ENCODE measurements around the gene NR1D1.

NR1D1 gene

GRCh38 chr17:40074871-40075200 is 25.6 kb downstream of the NR1D1 start:
- no peak for DNase-seq

DNA sequence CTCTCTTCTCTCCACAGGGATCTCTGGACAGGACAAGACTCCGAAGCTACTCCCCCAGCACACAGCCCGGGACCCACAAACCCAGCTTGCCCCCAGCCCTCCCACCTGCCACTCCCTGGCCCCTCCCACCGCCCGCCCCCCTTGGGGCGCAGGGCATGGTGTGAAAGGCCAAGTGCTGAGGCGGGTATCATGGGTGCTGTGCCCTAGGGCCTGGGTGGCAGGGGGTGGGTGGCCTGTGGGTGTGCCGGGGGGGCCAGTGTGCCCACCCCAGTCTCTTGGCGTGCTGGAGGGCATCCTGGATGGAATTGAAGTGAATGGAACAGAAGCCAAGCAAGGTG is 26.2 kb downstream of the NR1D1 start:
- DNase-seq: no peak

DNA sequence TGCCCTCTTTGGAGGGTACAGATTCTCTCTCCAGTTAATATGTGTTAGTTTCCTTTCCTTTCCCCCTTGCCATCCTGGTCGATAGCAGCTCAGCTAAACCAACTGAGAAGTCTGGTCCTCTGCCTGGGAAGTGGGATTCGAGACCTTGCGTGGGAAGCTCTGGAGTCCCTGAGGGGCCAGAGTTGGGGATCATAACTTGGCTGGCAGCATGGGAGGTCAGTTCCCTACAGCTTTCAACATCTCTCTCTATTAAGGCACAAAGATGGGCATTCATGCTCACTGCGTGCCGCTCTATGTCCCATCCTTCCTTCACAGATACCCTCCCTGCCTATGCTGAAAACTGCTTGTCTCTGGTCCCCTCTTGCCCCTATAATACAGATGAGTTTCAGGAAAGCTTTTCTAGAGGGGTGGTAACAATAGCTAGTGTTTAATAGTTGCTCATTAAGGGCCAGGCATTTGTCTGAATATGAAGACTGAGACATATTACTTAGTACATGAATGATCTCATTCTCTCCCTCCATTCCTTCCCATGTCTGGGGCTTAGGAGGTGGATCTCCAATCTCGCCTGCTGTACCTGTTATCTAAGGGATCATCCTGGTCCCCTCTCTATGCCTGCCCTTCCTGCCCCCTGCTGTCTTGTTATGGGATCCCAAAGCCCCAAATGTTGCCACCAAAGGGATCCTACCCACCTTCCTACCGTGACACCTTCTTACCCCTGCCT is 26.8 kb downstream of the NR1D1 start:
- DNase-seq: no peak

DNA sequence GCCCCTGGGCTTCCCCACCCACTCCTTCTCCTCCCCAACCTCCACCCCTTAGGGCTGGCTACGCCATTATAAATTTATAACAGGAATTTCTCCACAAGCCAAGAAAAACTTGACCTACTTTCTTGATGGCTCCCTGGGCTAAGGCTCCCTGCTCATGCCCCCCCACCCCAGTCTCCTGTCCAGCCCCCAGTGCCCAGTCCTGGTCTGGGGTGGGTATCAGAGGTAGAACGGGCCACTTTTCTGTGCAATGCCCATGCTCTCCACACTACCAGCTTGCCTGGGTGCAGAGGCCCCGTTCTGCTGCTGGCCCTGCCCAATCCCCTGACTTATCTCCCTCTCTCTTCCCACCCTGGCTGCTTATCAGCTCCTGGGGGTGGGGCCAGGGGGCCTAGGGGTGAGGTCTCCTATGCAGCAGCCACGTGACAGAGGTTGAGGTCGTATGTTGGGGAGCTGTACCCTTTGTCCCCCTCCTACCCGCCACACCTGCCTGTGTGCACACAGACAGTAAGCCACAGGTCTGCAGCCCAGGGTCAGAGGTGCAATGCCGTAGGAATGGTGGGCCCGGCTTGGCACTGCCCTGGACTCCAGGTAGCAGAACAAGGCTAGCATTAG is 27.5 kb downstream of the NR1D1 start:
- no peak for DNase-seq

DNA sequence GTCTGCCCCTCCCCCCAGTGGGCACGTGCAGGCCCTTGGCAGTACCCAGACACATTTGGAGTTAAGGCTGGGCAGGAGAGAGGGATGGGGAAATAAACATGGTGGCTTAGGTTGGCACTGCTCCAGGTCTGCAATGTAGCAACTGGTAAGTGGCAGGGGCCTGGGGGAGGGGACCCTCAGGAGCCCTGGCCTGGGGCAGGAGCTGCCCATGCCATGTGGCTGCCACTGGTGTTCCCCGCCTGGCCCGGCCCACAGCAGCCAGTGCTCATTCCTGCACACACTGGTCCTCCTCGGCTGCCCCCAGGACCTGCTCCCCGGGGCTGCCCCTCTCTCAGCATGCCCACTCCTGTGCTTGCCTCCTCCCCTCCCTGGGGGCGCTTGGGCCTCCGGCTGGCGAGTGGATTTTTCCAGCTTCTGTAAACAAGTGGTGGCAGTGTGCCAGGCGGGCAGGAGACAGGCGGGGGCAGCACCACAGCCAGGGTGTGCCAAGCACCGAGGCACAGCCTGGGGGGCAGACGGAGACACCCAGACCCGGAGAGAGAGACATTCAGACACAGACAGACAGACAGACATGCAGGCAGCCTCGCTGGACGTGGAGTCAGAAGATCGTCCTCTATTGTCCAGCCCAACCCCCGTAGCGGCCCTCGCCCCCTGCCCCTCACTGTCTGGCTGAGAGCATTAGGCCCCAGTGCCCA is 28.2 kb downstream of the NR1D1 start:
- no peak for DNase-seq

DNA sequence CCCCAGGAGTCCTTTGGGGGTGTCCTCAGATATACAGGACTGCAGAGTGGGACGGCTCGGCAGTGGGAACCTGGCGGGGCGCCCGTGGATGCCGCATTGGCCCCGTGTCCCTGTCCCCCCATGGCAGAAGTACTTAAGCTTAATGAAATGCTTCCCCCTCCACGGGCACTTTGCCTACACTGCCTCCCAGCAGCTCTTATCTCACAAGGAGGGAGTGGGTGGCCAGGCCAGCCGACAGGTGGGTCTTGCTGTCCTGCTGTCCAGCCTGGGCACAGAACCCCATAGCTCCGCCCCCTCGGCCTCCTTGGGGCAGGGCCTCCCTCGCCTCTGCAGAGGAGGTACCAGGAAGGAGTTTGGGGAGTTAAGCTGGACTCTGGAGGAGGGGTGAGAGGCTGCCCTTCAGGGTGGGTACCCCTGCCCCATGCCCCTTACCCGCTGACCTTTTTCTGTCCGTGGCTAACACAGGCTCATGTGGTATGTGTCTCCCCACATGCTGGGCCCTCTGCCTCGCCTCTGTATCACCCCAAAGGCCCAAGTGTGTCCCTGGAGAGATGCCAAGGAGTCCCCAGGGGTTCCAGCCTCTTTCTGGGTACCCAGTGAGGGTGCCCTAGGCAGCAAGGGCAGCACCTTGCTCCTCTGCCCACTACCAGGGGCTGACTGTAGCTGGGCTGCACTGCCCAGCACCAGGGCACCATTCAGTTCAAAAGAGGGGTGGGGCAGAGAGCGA is 28.9 kb downstream of the NR1D1 start:
- DNase-seq: no peak

DNA sequence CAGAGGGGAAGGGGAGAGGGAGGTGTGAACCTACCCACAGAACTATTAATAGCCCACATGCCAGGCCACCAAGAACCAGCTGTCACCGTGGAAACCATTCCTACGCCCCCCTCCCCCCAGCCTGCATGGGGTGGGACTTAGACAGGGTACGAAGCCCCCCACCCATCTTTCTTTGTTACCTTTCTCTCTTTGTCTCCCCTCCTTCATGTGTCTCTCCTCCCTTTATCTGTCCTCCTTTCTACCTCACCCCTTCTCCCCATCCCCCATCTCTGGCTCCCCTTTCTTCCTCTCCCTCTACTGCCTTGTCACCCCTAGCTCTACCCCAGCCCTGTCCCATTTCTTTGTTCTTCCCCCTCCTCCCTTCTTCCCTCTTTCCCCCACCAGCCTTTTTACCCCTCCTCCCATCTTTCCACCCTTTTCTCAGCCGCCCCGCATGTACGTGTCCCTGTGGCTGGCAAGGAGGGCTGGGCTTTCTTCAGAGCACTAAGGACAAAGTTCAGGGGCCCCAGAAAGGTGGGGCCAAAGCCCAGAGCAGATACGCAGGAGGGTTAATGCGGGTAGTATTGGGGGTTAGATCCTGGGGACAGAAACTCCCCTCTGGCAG is 29.6 kb downstream of the NR1D1 start:
- no peak for DNase-seq

DNA sequence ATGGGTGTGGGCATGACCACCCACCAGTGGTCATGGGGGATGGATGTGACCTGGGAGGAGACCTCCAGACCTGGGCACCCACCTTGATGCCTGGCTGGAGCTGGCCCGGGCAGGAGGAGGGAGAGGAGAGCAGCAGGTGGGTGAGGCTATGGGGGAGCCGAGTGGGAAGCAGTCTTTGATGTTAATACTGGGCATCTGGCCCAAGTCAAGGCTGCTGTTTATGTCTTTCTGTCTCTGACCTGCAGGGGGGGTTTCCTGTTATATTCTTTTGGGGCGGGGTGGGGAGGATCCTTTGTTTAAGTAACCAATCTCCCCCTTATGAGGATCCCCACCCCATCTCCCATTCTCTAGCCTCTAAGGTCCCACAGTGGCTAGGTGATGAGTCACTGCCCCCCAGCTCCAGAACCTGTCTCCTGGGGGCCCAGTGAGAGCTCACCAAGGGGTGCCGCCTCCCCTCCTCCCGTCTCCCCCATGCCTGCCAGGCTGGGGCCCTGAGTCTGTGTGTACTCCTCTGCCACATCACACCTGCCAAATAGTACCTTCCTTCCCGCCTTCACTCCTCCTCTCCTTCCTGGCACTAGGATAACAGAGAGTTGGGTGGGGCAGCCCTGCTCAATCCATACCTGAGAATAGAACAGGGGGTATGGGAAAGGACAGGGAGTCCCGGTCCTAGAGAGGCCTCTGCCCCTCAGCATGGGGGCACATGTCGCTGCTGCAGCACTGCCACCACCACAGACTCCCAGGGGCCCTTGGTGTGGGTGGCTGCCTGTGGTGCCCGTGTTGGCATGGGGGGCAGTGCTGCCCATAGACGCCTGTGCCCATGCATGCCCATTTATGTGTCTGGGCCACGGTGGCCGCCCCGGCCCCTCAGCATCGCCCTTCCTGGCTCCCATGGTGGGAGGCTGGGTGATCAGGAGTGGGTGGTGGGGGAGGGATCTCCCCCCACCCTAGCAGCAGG is 30.4 kb downstream of the NR1D1 start:
- no peak for DNase-seq

DNA sequence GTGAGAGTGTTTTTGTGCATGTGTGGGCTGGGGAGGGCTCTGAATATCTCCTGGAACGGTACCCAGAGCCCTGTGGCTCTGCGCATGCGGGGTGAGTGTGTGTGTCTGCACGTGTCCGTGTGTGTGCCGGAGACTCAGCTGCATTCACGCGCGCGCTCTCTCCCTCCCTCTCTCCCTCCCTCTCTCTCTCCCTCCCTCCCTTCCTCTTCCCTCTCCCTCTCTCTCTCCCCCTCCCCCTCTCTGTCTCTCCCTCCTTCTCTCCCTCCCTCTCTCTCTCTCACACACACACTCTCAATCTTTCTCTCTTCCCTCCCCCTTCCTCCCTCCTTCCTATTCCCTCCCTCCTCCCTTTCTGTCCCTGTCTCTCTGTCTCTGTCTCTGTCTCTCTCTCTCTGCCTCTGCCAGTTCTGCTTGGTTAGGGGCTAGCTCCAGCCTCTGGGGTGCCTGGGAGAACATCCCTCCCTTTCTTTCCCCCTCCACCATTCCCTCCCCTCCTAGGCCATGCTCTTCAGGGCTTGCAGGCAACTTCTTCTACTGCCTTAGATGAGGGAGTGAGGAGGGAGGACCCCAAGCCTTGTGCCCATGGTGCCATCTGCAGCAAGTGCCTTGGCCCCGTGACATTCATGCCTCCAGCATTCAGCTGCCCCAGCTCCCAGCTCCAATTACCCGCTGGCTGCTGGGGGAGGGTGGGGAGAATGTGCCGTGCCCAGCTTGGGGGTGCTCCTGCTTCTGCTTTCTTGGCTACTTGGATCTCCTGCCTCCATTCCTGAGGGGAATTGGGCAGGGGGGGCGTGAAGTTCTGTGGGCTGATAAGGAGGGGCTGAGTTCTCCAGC is 31.3 kb downstream of the NR1D1 start:
- peak; percentile 91 for DNase-seq

DNA sequence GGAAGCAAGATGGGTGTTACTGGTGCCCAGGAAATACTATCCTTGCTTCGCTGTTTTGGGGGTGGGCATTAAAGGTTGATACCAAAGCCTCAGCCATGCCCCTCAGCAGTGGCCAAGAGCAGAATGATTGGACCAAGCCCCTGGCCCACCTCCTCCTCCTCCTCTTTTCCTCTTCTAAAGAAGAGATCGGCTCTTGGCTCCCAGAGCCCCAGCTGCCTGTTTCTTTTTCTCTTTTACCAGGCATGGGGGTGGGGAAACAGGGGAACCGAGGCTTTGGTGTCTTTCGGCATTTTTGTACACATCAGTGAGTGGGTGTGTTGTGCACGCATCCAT is 31.8 kb downstream of the NR1D1 start:
- DNase-seq: no peak

DNA sequence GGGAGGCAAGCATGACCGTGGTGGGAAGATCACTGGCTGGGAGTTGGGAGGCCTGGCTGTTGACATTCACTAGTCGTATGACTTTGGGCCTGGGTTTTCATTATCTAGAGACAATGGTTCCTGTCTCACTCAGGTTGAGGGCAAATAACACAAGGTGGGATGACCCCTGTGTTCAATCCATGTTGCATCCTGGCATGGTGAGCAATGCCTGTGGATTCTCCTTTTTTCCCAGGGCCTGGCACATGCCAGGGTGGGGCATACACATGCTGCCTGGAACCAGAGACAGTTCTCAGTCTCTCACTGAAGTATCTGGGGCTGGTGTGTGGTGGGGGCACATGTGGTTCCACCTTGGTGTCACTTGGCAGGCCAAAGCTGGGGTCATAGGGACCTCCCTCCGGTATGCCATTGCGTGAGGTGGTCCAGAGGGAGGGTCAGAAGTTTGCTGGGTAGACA is 32.2 kb downstream of the NR1D1 start:
- DNase-seq: no peak

DNA sequence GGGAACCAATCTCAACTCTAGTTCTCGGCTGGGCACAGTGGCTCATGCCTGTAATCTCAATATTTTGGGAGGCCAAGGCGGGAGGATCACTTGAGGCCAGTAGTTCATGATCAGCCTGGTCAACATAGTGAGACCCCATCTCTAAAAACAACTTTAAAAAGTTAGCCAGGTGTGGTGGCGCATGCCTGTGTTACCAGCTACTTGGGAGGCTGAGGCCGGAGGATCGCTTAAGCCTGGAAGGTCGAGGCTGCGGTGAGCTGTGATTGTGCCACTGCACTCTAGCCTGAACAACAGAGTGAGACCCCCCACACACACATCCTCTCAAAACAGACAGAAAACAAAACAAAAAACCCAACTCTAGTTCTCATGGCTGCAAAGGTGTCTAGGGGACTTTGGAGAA is 32.7 kb downstream of the NR1D1 start:
- DNase-seq: no peak

- DNase-seq: no peak
Measured at GRCh38 chr17:40065769-40066510, 34.4 kb downstream of the NR1D1 start.

DNA sequence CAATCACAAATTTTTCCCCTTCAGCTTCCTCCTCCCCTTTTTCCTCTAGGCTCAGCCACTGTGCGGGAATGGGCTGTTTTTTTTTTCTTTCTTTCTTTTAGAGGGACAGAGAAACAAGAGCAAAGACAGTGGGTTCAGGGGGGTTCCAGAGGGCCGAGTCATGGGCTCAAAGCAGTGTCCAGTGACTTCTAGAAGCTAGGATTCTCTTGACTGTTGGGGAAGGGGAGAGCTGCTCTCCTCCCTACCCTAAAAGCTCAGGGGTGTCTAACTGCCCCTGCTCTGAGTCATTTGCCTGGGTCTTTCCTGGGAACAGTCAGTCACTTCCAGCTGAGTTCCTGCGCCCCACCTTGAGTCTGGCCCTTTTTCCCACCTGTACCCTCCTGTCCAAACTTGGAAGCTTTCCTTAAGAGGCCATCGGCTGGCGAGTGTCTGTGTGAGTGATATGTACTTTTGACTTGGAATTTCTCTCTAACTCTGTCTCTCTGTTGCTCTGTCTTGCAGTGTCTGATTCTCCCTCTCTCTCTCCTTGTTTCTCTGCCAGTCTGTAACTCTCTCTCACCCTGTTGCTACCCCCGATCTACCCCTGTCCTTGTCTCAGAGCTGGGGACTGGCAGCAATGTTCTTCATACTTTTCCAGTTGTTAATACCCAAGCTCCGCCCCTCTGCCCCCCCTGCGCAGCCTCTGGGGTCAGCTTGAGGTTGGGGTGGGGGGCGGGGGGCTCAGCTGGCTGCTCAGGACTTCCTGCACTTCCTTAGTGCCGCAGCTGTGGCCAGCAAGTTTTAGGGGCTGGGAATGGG is 35.2 kb downstream of the NR1D1 start:
- no peak for DNase-seq

- no peak for DNase-seq
Measured at GRCh38 chr17:40063901-40064531, 36.4 kb downstream of the NR1D1 start.

DNA sequence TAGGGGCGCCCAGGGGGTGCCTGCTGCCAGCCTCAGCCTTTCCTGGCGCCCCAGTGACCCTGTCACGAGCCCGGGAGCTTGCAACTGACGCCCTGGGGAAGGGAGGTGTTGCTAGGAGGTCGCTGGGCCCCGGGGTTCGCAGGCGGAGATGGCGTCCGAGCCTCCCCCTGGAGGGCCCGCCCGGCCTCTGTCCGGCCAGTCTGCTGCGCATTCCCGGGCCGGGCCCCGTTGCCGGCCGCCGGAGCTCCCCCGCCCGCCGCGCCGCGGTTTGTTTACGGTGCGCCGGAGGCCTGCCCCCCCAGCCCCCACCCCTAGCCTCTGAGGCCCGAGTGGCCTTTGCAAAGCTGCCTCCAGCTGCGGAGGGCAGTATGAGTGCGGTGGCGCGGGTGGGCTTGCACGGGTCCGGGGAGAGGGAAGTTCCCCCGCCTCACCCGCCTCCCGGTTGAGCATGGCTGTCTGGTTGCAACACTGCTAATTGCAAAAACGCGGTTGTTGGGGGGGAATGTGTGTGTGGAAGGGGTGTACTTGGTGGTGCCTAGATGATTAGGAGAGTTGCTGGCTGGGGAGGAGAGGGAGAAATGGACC is 37.1 kb downstream of the NR1D1 start:
- DNase-seq: no peak

DNA sequence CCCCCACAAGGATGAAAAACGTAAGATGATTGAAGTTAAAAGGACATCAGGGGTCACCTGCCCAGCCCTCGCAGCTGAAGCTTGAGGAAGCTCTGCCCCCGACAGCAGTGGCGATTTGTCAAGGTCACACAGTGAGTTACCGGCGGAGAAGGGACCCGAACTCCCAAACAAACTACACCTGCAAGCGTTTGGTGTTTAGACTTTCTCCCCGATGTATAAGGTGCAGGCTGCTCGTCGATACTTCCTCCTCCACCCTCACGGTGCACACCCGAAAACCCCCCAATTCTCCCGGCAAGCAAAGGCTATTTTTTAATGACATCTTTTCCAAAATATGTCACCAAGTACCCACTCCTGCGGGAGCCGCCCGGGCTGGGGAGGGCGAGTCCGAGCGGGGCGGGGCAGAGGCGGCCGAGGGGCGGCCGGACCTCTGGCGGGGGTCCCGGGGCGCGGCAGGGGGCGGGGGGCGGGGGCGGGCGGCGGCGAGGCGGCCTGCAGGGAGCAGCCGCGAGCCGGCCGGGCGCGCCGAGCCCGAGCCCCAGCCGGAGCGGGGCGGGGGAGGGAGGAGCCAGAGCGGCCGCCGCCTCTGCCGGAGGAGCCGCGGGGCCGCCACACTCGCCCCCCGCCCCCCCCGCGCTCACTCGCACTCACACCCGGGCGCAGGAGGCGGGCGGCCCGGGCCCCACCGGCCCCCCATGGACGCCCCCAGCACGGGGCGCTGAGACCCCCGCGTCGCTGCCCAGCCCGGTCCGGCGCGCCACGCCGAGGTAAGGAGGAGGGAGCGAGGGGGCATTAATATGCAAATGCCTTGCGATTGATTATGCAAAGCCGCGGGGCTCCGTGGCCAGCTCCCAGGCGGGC is 37.8 kb downstream of the NR1D1 start, which contains the start of gene THRA:
Gene THRA, plus strand, starts transcription at position 637 of the 858 bp plus-strand sequence. CDS start 11,524 bp downstream, outside the sequence.
- peak; percentile 90 for DNase-seq

DNA sequence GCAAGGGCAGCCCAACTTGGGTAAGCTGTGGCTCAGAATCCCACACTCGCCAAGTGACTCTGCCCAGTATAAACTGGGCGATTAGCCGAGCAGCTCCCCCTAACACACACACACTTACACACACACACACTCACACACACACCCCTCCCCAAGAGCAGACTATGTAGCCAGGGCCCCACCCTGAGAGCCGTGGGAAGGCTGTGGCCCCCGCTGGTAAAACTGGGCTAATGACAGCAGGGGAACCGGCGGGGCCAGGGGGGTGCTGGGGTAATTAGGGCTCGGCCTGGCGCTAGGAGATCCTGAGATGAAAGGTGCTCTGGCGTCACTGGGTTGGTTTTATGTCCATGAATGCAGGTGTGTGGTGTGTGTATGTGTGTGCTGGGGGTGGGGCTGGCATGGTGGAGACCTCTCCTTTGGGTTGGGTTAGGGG is 38.8 kb downstream of the NR1D1 start:
- DNase-seq: no peak

All from activated effector memory CD4-positive, alpha-beta T cell treated with anti-CD3 and anti-CD28 coated beads, Interleukin-2, amount 50 U/mL, for 16 hours (primary cell).